ENCODE measurements around the gene ZNF765.
"Not testable (repeated sequence)": the region's sequence is repeated elsewhere in the genome, so short reads cannot be mapped to it uniquely, and the experiment has no call there.

The ZNF765 gene

GRCh38 chr19:53461866-53462265 lies 66.9 kb downstream of the ZNF765 start:
- Histone ChIP-seq H3K4me3 (ENCODE audit: low read length in 2 of 2) (no peak overlapping the region), H3K9ac (ENCODE audit: low read length in 2 of 2) (no peak overlapping the region), H3K4me1 (ENCODE audit: control insufficient read depth, insufficient read depth, low read length) (peaks cover 4% of the 10 kb centered on the region), H3K36me3 (ENCODE audit: control insufficient read depth in 2 of 2, insufficient read depth in 2 of 2, low read length in 2 of 2) (no peaks in the 10 kb centered on the region), H3K27ac (ENCODE audit: low read length) (no peak overlapping the region), H3K9me3 (ENCODE audit: control insufficient read depth in 2 of 2, low read length in 2 of 2) (peaks cover 0 to 4% of the 10 kb centered on the region in 2 donors), H3K27me3 (ENCODE audit: control insufficient read depth in 1 of 2, insufficient read depth in 2 of 2, low read length in 2 of 2) (no peaks in the 10 kb centered on the region)

DNA sequence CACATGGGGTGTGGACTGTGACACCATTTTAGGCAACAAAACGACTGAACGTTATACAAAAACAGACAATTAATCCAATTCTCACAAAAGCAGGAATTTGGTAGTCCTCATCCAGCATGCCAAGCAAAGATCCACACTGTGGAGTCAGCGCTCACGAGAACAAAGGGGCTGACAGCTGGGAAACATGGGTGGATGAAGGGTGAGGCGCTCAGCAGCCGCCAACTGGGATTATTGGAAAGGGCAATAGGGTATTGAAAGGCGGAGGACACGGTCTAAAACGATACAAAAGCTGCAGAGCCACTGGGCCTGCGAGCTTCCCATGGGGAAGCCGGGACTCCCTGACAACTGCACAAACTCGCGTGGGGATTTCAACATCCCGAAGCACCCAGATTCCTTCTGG lies 67.9 kb downstream of the ZNF765 start:
- H3K9me3 ChIP-seq (ENCODE audit: control insufficient read depth in 2 of 2, low read length in 2 of 2) = no peaks in the 10 kb centered on the region
- H3K36me3 ChIP-seq (ENCODE audit: control insufficient read depth in 2 of 2, insufficient read depth in 2 of 2, low read length in 2 of 2) = no peaks in the 10 kb centered on the region
- peaks cover 7% of the 10 kb centered on the region for H3K4me1 ChIP-seq (ENCODE audit: control insufficient read depth, insufficient read depth, low read length)
- H3K4me3 ChIP-seq (ENCODE audit: low read length in 2 of 2) = no peak overlapping the region
- H3K9ac ChIP-seq (ENCODE audit: low read length in 2 of 2) = no peak overlapping the region
- no peaks in the 10 kb centered on the region for H3K27me3 ChIP-seq (ENCODE audit: control insufficient read depth in 1 of 2, insufficient read depth in 2 of 2, low read length in 2 of 2)
- H3K27ac ChIP-seq (ENCODE audit: low read length) = no peak overlapping the region

DNA sequence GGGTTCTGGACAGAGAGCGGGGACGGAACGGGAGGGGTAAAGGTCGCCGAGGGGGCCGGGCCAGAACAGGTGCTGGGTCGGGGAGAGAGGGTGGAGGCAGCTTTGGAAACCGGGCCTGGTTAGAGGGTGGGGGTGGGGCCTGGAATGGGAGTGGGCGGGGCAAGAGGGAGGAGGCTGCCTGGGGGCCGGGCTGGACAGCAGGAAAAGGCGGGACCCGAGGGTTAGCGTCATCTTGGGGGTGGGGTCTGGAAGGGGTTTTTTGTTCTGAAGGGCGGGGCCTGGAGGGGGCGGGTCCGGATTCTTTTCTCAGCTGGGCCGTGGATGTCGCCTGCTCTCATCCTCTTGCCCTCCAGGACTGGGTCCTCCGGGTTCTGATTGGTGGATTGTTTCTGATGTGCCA lies 68.3 kb downstream of the ZNF765 start:
- H3K9ac ChIP-seq (ENCODE audit: low read length in 2 of 2) = no peak overlapping the region
- H3K4me3 ChIP-seq (ENCODE audit: low read length in 2 of 2) = no peak overlapping the region
- H3K4me1 ChIP-seq (ENCODE audit: control insufficient read depth, insufficient read depth, low read length) = peaks cover 7% of the 10 kb centered on the region
- no peaks in the 10 kb centered on the region for H3K36me3 ChIP-seq (ENCODE audit: control insufficient read depth in 2 of 2, insufficient read depth in 2 of 2, low read length in 2 of 2)
- H3K9me3 ChIP-seq (ENCODE audit: control insufficient read depth in 2 of 2, low read length in 2 of 2) = no peaks in the 10 kb centered on the region
- H3K27me3 ChIP-seq (ENCODE audit: control insufficient read depth in 1 of 2, insufficient read depth in 2 of 2, low read length in 2 of 2) = no peaks in the 10 kb centered on the region
- H3K27ac ChIP-seq (ENCODE audit: low read length) = no peak overlapping the region

GRCh38 chr19:53466726-53467484 lies 72.0 kb downstream of the ZNF765 start:
- H3K9ac ChIP-seq (ENCODE audit: low read length in 2 of 2) = no peak overlapping the region
- H3K27me3 ChIP-seq (ENCODE audit: control insufficient read depth in 1 of 2, insufficient read depth in 2 of 2, low read length in 2 of 2) = no peaks in the 10 kb centered on the region
- no peak overlapping the region for H3K27ac ChIP-seq (ENCODE audit: low read length)
- no peaks in the 10 kb centered on the region for H3K36me3 ChIP-seq (ENCODE audit: control insufficient read depth in 2 of 2, insufficient read depth in 2 of 2, low read length in 2 of 2)
- no peaks in the 10 kb centered on the region for H3K9me3 ChIP-seq (ENCODE audit: control insufficient read depth in 2 of 2, low read length in 2 of 2)
- H3K4me3 ChIP-seq (ENCODE audit: low read length in 2 of 2) = peak overlapping the region; percentile 85 to 91
- H3K4me1 ChIP-seq (ENCODE audit: control insufficient read depth, insufficient read depth, low read length) = peaks cover 10% of the 10 kb centered on the region

DNA sequence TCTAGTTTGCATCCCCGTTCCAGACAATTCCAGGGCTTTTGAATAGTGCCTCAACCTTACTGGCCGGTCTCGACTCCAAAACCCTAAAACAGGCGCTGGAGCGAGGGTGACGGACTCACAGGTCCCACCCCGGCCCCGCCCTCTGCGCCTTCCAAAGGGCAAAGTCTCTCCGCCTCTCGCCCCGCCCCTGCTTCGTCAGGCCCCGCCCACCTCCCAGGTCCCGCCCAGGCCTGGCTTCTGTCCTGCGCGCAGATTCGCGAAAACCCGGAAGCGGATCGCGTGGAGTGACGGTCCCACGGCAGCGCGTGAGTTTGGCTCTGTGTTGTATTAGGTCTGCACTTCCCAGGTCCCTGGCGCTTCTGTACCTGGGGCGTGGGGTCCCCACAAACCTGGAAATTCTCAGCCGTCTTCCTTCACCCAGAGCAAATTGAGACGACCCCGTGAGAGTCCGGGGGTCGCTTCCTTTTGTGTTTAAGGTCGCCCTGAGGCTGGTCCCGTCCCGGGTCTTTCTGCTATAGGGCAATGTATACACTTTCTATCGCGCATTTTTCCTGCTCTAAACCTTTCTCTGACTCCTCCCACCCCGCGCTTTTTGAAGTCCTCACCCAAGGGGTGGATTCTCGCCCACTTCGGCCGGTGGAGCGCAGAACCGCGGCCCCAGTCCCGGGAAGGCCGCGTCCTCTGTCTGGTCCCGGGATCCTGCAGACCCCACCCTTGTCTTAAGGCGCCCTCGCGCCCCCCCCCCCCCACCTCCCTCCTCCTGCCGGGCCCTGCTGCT lies 72.7 kb downstream of the ZNF765 start, which contains the start of gene ZNF813:
ZNF813 (plus strand) TSS at position 249 of the 778 bp plus-strand sequence. CDS start 16,090 bp downstream, outside the sequence.
- H3K27me3 ChIP-seq (ENCODE audit: control insufficient read depth in 1 of 2, insufficient read depth in 2 of 2, low read length in 2 of 2) = no peaks in the 10 kb centered on the region
- H3K4me3 ChIP-seq (ENCODE audit: low read length in 2 of 2) = peak within 1 kb of the TSS; percentile 85 to 91
- no peaks in the 10 kb centered on the region for H3K36me3 ChIP-seq (ENCODE audit: control insufficient read depth in 2 of 2, insufficient read depth in 2 of 2, low read length in 2 of 2)
- peak within 1 kb of the TSS; percentile 77 to 80 for H3K9ac ChIP-seq (ENCODE audit: low read length in 2 of 2)
- H3K9me3 ChIP-seq (ENCODE audit: control insufficient read depth in 2 of 2, low read length in 2 of 2) = no peaks in the 10 kb centered on the region
- H3K4me1 ChIP-seq (ENCODE audit: control insufficient read depth, insufficient read depth, low read length) = peaks cover 10% of the 10 kb centered on the region
- no peak within 1 kb of the TSS for H3K27ac ChIP-seq (ENCODE audit: low read length)

- H3K4me1 ChIP-seq (ENCODE audit: control insufficient read depth, insufficient read depth, low read length); H3K27me3 ChIP-seq (ENCODE audit: control insufficient read depth in 1 of 2, insufficient read depth in 2 of 2, low read length in 2 of 2); H3K36me3 ChIP-seq (ENCODE audit: control insufficient read depth in 2 of 2, insufficient read depth in 2 of 2, low read length in 2 of 2); H3K9me3 ChIP-seq (ENCODE audit: control insufficient read depth in 2 of 2, low read length in 2 of 2); H3K27ac ChIP-seq (ENCODE audit: low read length); H3K9ac ChIP-seq (ENCODE audit: low read length in 2 of 2): not testable (repeated sequence)
- peak overlapping the region; percentile 48 to 91 for H3K4me3 ChIP-seq (ENCODE audit: low read length in 2 of 2)
Observed at GRCh38 chr19:53468628-53469027, 73.7 kb downstream of the ZNF765 start.

GRCh38 chr19:53471916-53472315 lies 77.0 kb downstream of the ZNF765 start:
- Histone ChIP-seq H3K4me3 (ENCODE audit: low read length in 2 of 2) (no peak overlapping the region), H3K27ac (ENCODE audit: low read length) (no peak overlapping the region), H3K36me3 (ENCODE audit: control insufficient read depth in 2 of 2, insufficient read depth in 2 of 2, low read length in 2 of 2) (peaks cover 0 to 4% of the 10 kb centered on the region in 2 donors), H3K4me1 (ENCODE audit: control insufficient read depth, insufficient read depth, low read length) (peaks cover 6% of the 10 kb centered on the region), H3K9ac (ENCODE audit: low read length in 2 of 2) (no peak overlapping the region), H3K27me3 (ENCODE audit: control insufficient read depth in 1 of 2, insufficient read depth in 2 of 2, low read length in 2 of 2) (no peaks in the 10 kb centered on the region), H3K9me3 (ENCODE audit: control insufficient read depth in 2 of 2, low read length in 2 of 2) (no peaks in the 10 kb centered on the region)

- H3K27me3 ChIP-seq (ENCODE audit: control insufficient read depth in 1 of 2, insufficient read depth in 2 of 2, low read length in 2 of 2); H3K27ac ChIP-seq (ENCODE audit: low read length); H3K9me3 ChIP-seq (ENCODE audit: control insufficient read depth in 2 of 2, low read length in 2 of 2); H3K4me3 ChIP-seq (ENCODE audit: low read length in 2 of 2); H3K4me1 ChIP-seq (ENCODE audit: control insufficient read depth, insufficient read depth, low read length); H3K9ac ChIP-seq (ENCODE audit: low read length in 2 of 2): not testable (repeated sequence)
- peaks cover 0 to 16% of the 10 kb centered on the region in 2 donors for H3K36me3 ChIP-seq (ENCODE audit: control insufficient read depth in 2 of 2, insufficient read depth in 2 of 2, low read length in 2 of 2)
Observed at GRCh38 chr19:53474832-53475231, 79.9 kb downstream of the ZNF765 start.

DNA sequence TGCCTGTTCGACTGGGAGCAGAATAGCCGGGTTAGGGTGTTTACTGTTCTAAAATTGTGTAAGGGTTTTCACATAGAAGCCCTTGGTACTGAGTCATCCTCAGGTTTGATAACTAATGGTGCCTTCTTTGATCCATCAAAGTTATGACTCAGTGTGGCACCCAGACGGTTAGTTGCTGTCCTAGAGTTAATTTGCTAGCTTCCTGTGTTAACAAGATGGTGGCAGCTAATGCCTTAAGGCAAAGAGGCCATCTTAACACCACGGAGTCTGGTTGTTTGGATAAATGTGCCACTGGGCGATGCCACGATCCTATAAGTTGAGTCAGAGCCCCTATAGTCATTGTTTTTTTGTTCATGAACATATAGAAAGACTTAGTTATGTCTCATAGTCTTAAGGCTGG lies 80.5 kb downstream of the ZNF765 start:
- H3K4me1 ChIP-seq (ENCODE audit: control insufficient read depth, insufficient read depth, low read length); H3K9me3 ChIP-seq (ENCODE audit: control insufficient read depth in 2 of 2, low read length in 2 of 2); H3K27ac ChIP-seq (ENCODE audit: low read length); H3K4me3 ChIP-seq (ENCODE audit: low read length in 2 of 2); H3K27me3 ChIP-seq (ENCODE audit: control insufficient read depth in 1 of 2, insufficient read depth in 2 of 2, low read length in 2 of 2); H3K9ac ChIP-seq (ENCODE audit: low read length in 2 of 2): not testable (repeated sequence)
- H3K36me3 ChIP-seq (ENCODE audit: control insufficient read depth in 2 of 2, insufficient read depth in 2 of 2, low read length in 2 of 2) = peaks cover 0 to 16% of the 10 kb centered on the region in 2 donors

Data from stomach smooth muscle (tissue), 2 donors.